Urinary bladder (tissue), 4 donors: ENCODE measurements around the gene PGBD5. TPM values are rescaled to one million over a fixed set of nuclear protein-coding genes. Genes with fewer than 3 reads are reported as not detected.

Experiments used
- DNase-seq: peaks from one replicate; pipeline ENCODE4 v3.0.0-alpha.2; 2015; ENCODE audit errors: extremely low spot score
- H3K27ac ChIP-seq: one replicate; pipeline ENCODE4 v1.5.1; 2013; ENCODE audit warnings: low read depth, mild to moderate bottlenecking, moderate library complexity
- H3K36me3 ChIP-seq: one replicate; pipeline ENCODE4 v1.6.1; 2013; ENCODE audit warnings: mild to moderate bottlenecking, moderate library complexity; ENCODE audit not compliant: insufficient read depth
- H3K4me1 ChIP-seq: one replicate; pipeline ENCODE4 v1.6.1; 2013; ENCODE audit warnings: mild to moderate bottlenecking, moderate library complexity; ENCODE audit not compliant: insufficient read depth
- H3K4me3 ChIP-seq: one replicate; pipeline ENCODE4 v1.5.1; 2013; ENCODE audit warnings: low read depth, low read length
- WGBS: extraction: QIAGEN DNeasy Blood & Tissue Kit; methylation state at CpG from one replicate; pipeline ENCODE4 v1.1.7; 2013; 5-methylcytosine and 5-hydroxymethylcytosine counted together
- polyA plus RNA-seq: library from polyadenylated mRNA; stranded (reverse); fragments of 200-250 nt; gene quantifications from one replicate; pipeline ENCODE4 v1.2.3, GENCODE V29; 2013
- total RNA-seq: library from RNA; depleted of rRNA; stranded (reverse); fragments of >200 nt; gene quantifications from one replicate; pipeline ENCODE4 v1.2.3, GENCODE V29; 2014
- donor health status: healthy with polysubstance abuse.
- donor health status: healthy.

PGBD5 gene
- total and polyA plus RNA-seq, 2 donors, result 0.52 to 2.5 TPM

DNA sequence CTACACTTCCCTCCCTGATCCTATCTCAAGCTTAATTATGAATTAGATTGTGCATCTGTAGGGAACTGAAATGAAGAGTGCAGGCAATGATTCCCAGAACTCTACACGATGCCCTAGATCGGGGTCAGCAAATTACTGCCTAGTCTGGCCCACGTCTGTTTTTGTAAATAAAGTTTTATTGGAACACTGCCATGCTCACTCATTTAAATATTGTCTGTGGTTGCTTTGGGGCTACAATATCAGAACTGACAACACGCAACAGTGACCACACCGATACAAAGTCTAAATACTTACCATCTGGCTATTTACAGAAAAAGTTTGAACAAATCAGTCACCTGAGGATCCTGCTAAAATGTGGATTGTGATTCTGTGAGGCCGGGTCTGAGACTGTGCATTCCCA, 74.1 kb downstream of the PGBD5 start:
- DNase-seq, result no peak
- H3K4me3 ChIP-seq, result no peak overlapping the region
- no peak overlapping the region for H3K27ac ChIP-seq
- 71% methylated on average over 6 of the region's 6 CpGs for WGBS
- H3K36me3 ChIP-seq, result no peaks in the 10 kb centered on the region
- H3K4me1 ChIP-seq, result no peaks in the 10 kb centered on the region

GRCh38 chr1:230351514-230351913, 74.6 kb downstream of the PGBD5 start:
- Histone ChIP-seq H3K27ac (no peak overlapping the region), H3K4me3 (no peak overlapping the region), H3K36me3 (no peaks in the 10 kb centered on the region), H3K4me1 (no peaks in the 10 kb centered on the region)
- 60% methylated on average over 2 of the region's 2 CpGs for WGBS
- no peak for DNase-seq

- no peaks in the 10 kb centered on the region for H3K4me1 ChIP-seq
- no peak overlapping the region for H3K4me3 ChIP-seq
- no peaks in the 10 kb centered on the region for H3K36me3 ChIP-seq
- no peak for DNase-seq
- H3K27ac ChIP-seq, result no peak overlapping the region
- 91% methylated on average over 13 of the region's 13 CpGs for WGBS
These were observed 75.8 kb downstream of the PGBD5 start for GRCh38 chr1:230350208-230350921.

GRCh38 chr1:230349020-230349393, 77.1 kb downstream of the PGBD5 start:
- no peak for DNase-seq
- WGBS, result 79% methylated on average over 5 of the region's 5 CpGs
- no peak overlapping the region for H3K4me3 ChIP-seq
- no peak overlapping the region for H3K27ac ChIP-seq
- no peaks in the 10 kb centered on the region for H3K4me1 ChIP-seq
- H3K36me3 ChIP-seq, result no peaks in the 10 kb centered on the region

GRCh38 chr1:230348386-230349019, 77.6 kb downstream of the PGBD5 start:
- DNase-seq, result no peak
- 80% methylated on average over 9 of the region's 9 CpGs for WGBS
- no peaks in the 10 kb centered on the region for H3K4me1 ChIP-seq
- H3K36me3 ChIP-seq, result no peaks in the 10 kb centered on the region
- H3K4me3 ChIP-seq, result no peak overlapping the region
- H3K27ac ChIP-seq, result no peak overlapping the region

- 92% methylated on average over 7 of the region's 7 CpGs for WGBS
- DNase-seq, result no peak
- Histone ChIP-seq H3K36me3 (no peaks in the 10 kb centered on the region), H3K4me3 (no peak overlapping the region), H3K4me1 (no peaks in the 10 kb centered on the region), H3K27ac (no peak overlapping the region)
These were observed 78.2 kb downstream of the PGBD5 start for GRCh38 chr1:230347896-230348295.

GRCh38 chr1:230345139-230345885, 80.8 kb downstream of the PGBD5 start:
- Histone ChIP-seq H3K36me3 (no peaks in the 10 kb centered on the region), H3K27ac (no peak overlapping the region), H3K4me1 (no peaks in the 10 kb centered on the region), H3K4me3 (no peak overlapping the region)
- DNase-seq, result no peak
- WGBS, result 84% methylated on average over 7 of the region's 7 CpGs

- Histone ChIP-seq H3K27ac (no peak overlapping the region), H3K36me3 (no peaks in the 10 kb centered on the region)
- WGBS, result 89% methylated on average over 2 of the region's 2 CpGs
These were observed 83.4 kb downstream of the PGBD5 start for GRCh38 chr1:230342699-230343098.

GRCh38 chr1:230342019-230342418, 84.1 kb downstream of the PGBD5 start:
- Histone ChIP-seq H3K4me1 (no peaks in the 10 kb centered on the region), H3K36me3 (no peaks in the 10 kb centered on the region), H3K4me3 (no peak overlapping the region), H3K27ac (no peak overlapping the region)
- no peak for DNase-seq
- WGBS, result 55% methylated on average over 3 of the region's 3 CpGs

More at GRCh38 chr1:230342699-230343098, 83.4 kb downstream of the PGBD5 start:
- H3K4me3 ChIP-seq, result no peak overlapping the region
- H3K4me1 ChIP-seq, result no peaks in the 10 kb centered on the region
- no peak for DNase-seq

- Histone ChIP-seq H3K27ac (no peak overlapping the region), H3K4me1 (no peaks in the 10 kb centered on the region), H3K4me3 (no peak overlapping the region), H3K36me3 (no peaks in the 10 kb centered on the region)
- 64% methylated on average over 3 of the region's 3 CpGs for WGBS
- DNase-seq, result no peak
These were observed 85.0 kb downstream of the PGBD5 start for GRCh38 chr1:230341162-230341546.

DNA sequence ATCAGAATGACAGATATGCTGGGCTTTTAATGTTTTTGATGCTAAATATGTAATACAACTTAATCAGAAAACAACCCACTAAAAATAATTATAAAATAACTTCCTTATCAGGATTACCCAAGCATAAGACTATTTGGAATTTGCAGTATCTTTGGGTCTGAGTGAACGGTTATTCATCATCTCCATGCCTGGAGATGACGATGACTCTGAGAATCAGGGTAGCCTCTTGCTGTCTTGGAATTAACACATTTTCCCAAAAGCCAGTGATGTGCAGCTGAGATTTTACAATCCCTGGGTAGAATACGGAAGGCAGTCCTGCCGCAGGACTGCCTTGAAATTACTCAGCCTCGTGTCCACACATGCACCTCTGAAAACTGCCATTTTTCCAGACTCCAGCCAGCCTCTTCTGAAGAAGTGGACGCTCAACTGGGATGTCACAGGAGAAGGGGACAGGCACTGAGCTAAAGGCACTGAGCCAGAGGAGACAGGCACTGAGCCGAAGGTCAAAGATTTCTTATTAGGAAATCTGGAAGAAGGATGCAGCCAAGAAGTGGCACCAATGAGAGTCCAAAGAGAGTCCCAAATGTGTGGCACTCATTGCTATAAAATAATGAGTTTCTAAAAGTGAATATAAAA, 85.5 kb downstream of the PGBD5 start:
- no peak for DNase-seq
- Histone ChIP-seq H3K36me3 (no peaks in the 10 kb centered on the region), H3K4me3 (no peak overlapping the region), H3K4me1 (no peaks in the 10 kb centered on the region), H3K27ac (no peak overlapping the region)
- 83% methylated on average over 7 of the region's 7 CpGs for WGBS

GRCh38 chr1:230339033-230339432, 87.1 kb downstream of the PGBD5 start:
- Histone ChIP-seq H3K36me3 (no peaks in the 10 kb centered on the region), H3K27ac (no peak overlapping the region), H3K4me3 (no peak overlapping the region), H3K4me1 (no peaks in the 10 kb centered on the region)
- WGBS, result 89% methylated on average over 8 of the region's 8 CpGs
- no peak for DNase-seq

- 91% methylated on average over 5 of the region's 5 CpGs for WGBS
- no peaks in the 10 kb centered on the region for H3K36me3 ChIP-seq
These were observed 88.9 kb downstream of the PGBD5 start for GRCh38 chr1:230337266-230337665.

More at GRCh38 chr1:230337266-230337665, 88.9 kb downstream of the PGBD5 start:
- H3K4me1 ChIP-seq, result no peaks in the 10 kb centered on the region
- no peak overlapping the region for H3K27ac ChIP-seq
- DNase-seq, result no peak
- no peak overlapping the region for H3K4me3 ChIP-seq
